Neutrophil (primary cell): Measurements from ENCODE around the gene SLC39A6.
"Not testable (repeated sequence)": the region's sequence is repeated elsewhere in the genome, so short reads cannot be mapped to it uniquely, and the experiment has no call there.

ENCODE experiments used
- H3K27ac ChIP-seq: fragments of 200-600 bp; sonication (generic); 2 replicates; pipeline ENCODE4 v1.5.1; 2016; ENCODE audit warnings: mild to moderate bottlenecking, moderate library complexity
- H3K27me3 ChIP-seq: fragments of 200-600 bp; sonication (generic); 2 replicates; pipeline ENCODE4 v1.6.0; 2016; ENCODE audit warnings: mild to moderate bottlenecking
- H3K36me3 ChIP-seq: fragments of 200-600 bp; sonication (generic); 2 replicates; pipeline ENCODE4 v1.5.1; 2017
- H3K4me1 ChIP-seq, 2 experiments: fragments of 200-600 bp in 1 of 2; sonication (generic) in 1 of 2; 1 replicate in 1 of 2; 2 replicates in 1 of 2; pipeline versions ENCODE4 v1.5.1 to v1.6.1; 2013 to 2016; ENCODE audit warnings: low read depth in 1 of 2, low read length in 1 of 2, mild to moderate bottlenecking in 1 of 2, moderate library complexity in 1 of 2; ENCODE audit not compliant: control insufficient read depth in 1 of 2, insufficient read depth in 1 of 2
- H3K4me3 ChIP-seq, 2 experiments: fragments of 200-600 bp in 1 of 2; sonication (generic) in 1 of 2; 1 replicate in 1 of 2; 2 replicates in 1 of 2; pipeline ENCODE4 v1.5.1; 2013 to 2016; ENCODE audit warnings: low read depth in 1 of 2, low read length in 1 of 2, mild to moderate bottlenecking in 1 of 2, moderate library complexity in 1 of 2
- H3K9me3 ChIP-seq: fragments of 200-600 bp; sonication (generic); 2 replicates; pipeline ENCODE4 v1.5.1; 2016
- TF ChIP-seq, protein P1 (sequence below): fragments of 200-600 bp; sonication (generic); IDR thresholded peaks from 2 replicates; pipeline ENCODE4 v1.5.1; 2016; ENCODE audit warnings: antibody characterized with exemption

SLC39A6 gene

GRCh38 chr18:36169938-36170337 lies 40.8 kb upstream of the SLC39A6 start:
- Histone ChIP-seq H3K27me3 (no peaks in the 10 kb centered on the region), H3K36me3 (peaks cover 62% of the 10 kb centered on the region), H3K27ac (no peak overlapping the region), H3K4me1 (no peaks in the 10 kb centered on the region), H3K4me3 (no peak overlapping the region), H3K9me3 (no peaks in the 10 kb centered on the region)
- TF ChIP-seq, protein P1, sequence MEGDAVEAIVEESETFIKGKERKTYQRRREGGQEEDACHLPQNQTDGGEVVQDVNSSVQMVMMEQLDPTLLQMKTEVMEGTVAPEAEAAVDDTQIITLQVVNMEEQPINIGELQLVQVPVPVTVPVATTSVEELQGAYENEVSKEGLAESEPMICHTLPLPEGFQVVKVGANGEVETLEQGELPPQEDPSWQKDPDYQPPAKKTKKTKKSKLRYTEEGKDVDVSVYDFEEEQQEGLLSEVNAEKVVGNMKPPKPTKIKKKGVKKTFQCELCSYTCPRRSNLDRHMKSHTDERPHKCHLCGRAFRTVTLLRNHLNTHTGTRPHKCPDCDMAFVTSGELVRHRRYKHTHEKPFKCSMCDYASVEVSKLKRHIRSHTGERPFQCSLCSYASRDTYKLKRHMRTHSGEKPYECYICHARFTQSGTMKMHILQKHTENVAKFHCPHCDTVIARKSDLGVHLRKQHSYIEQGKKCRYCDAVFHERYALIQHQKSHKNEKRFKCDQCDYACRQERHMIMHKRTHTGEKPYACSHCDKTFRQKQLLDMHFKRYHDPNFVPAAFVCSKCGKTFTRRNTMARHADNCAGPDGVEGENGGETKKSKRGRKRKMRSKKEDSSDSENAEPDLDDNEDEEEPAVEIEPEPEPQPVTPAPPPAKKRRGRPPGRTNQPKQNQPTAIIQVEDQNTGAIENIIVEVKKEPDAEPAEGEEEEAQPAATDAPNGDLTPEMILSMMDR, result no peak

GRCh38 chr18:36168296-36168695 lies 39.2 kb upstream of the SLC39A6 start:
- H3K27me3 ChIP-seq, H3K27ac ChIP-seq, H3K4me3 ChIP-seq, H3K9me3 ChIP-seq, H3K4me1 ChIP-seq: not testable (repeated sequence)
- H3K36me3 ChIP-seq, result peaks cover 55% of the 10 kb centered on the region

- H3K9me3 ChIP-seq, result no peaks in the 10 kb centered on the region
- no peak overlapping the region for H3K4me3 ChIP-seq
- no peaks in the 10 kb centered on the region for H3K4me1 ChIP-seq
- H3K27me3 ChIP-seq, result no peaks in the 10 kb centered on the region
- no peak overlapping the region for H3K27ac ChIP-seq
- peaks cover 51% of the 10 kb centered on the region for H3K36me3 ChIP-seq
- TF ChIP-seq, protein P1, result no peak
Measured at GRCh38 chr18:36167692-36168218, 38.6 kb upstream of the SLC39A6 start.

- no peaks in the 10 kb centered on the region for H3K9me3 ChIP-seq
- no peaks in the 10 kb centered on the region for H3K27me3 ChIP-seq
- H3K4me1 ChIP-seq, result no peaks in the 10 kb centered on the region
- no peak overlapping the region for H3K4me3 ChIP-seq
- H3K27ac ChIP-seq, result no peak overlapping the region
- TF ChIP-seq, protein P1, result no peak
- H3K36me3 ChIP-seq, result peaks cover 61% of the 10 kb centered on the region
Measured at GRCh38 chr18:36162981-36163380, 33.8 kb upstream of the SLC39A6 start.

DNA sequence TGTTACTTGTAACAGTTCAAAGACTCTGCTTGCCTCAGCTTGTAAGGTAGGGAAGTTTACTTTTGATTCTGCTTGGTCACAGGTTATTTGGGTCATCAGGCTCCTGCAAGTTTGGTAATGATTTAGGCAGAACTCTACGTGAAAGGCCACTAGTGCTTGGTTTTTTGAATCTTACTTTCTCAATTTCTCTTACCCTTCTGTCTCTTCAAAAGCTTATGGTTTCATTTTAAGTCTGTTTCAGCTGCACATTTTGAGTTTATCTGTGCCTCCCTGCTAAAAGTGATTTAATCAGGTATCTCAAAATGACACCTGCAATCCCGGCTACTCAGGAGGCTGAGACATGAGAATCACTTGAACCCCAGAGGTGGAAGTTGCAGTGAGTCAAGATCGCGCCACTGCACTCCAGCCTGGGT lies 31.8 kb upstream of the SLC39A6 start:
- no peaks in the 10 kb centered on the region for H3K27me3 ChIP-seq
- no peaks in the 10 kb centered on the region for H3K4me1 ChIP-seq
- no peak overlapping the region for H3K4me3 ChIP-seq
- TF ChIP-seq, protein P1, result no peak
- H3K9me3 ChIP-seq, result no peaks in the 10 kb centered on the region
- H3K27ac ChIP-seq, result no peak overlapping the region
- H3K36me3 ChIP-seq, result peaks cover 76% of the 10 kb centered on the region

DNA sequence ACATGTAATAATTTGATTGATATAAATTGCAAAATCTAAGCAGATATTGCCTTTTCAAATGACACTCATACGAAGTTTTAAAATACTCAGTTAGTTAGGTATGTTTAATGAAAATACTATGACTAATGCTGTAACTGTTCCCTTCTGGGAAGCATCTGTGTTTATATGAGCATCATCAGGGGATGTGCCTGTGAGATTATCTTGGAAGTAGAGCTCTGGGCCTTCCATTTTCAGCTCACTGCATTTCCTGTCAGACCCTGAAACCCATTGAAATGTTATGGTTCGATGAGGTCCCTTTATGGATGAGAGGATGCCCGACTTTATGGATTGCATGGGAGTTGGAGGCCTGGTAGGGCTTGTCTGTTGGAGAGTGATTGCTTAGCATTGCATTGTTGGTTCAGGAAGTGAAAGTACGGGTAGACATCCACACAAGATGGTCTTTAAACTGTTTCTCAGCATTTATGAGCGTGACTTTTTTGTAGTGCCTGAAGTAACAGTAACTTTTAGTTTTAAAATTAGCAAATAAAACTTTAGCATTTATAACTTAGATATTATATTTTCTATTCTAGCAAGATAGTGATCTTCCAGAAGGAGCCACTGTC lies 29.2 kb upstream of the SLC39A6 start:
- Histone ChIP-seq H3K4me1 (no peaks in the 10 kb centered on the region), H3K36me3 (peaks cover 78% of the 10 kb centered on the region), H3K27me3 (no peaks in the 10 kb centered on the region), H3K27ac (no peak overlapping the region), H3K9me3 (no peaks in the 10 kb centered on the region), H3K4me3 (no peak overlapping the region)
- TF ChIP-seq, protein P1, result no peak
